Retinal pigment epithelial cell (primary cell): Measurements from ENCODE around the gene E4F1.
A peak's percentile ranks its signal among the peaks of the same experiment; 100 is the strongest.

Experiments used
- DNase-seq: peaks from one replicate; pipeline ENCODE4 v3.0.0-alpha.2; 2010; ENCODE audit warnings: low read depth
- H3K4me3 ChIP-seq: 2 replicates; pipeline ENCODE4 v1.5.1; 2011; ENCODE audit warnings: mild to moderate bottlenecking, low read length, control low read depth, moderate library complexity
- CTCF ChIP-seq: conservative IDR thresholded peaks from 2 replicates; pipeline ENCODE4 v1.5.1; 2011; ENCODE audit warnings: low read depth, low read length, control low read depth, inconsistent platforms

Gene E4F1

GRCh38 chr16:2210386-2211365 is 12.7 kb upstream of the E4F1 start, which contains the start of gene BRICD5:
Gene BRICD5, minus strand, starts transcription at chr16:2210863. Its CDS starts 30 bp downstream, at chr16:2210833.
- H3K4me3 ChIP-seq: no peak within 1 kb of the TSS
- TF ChIP-seq CTCF: no peak
- DNase-seq: no peak

- no peak overlapping the region for H3K4me3 ChIP-seq
- no peak for DNase-seq
- TF ChIP-seq CTCF: no peak
Observed at GRCh38 chr16:2211923-2212347, 11.5 kb upstream of the E4F1 start.

- DNase-seq: no peak
- TF ChIP-seq CTCF: no peak
- peak overlapping the region; percentile 52 for H3K4me3 ChIP-seq
Observed at GRCh38 chr16:2212362-2213324, 10.7 kb upstream of the E4F1 start.

GRCh38 chr16:2213817-2214718 is 9.3 kb upstream of the E4F1 start:
- TF ChIP-seq CTCF: peak; percentile 7
- no peak for DNase-seq
- H3K4me3 ChIP-seq: peak overlapping the region; percentile 52

GRCh38 chr16:2214719-2214968 is 8.7 kb upstream of the E4F1 start, which contains the start of gene PGP:
Gene PGP, minus strand, starts transcription at chr16:2214840. Its CDS starts 63 bp downstream, at chr16:2214777.
- peak within 1 kb of the TSS; percentile 79 for H3K4me3 ChIP-seq
- DNase-seq: no peak
- no peak for TF ChIP-seq CTCF

GRCh38 chr16:2216330-2216729 is 7.1 kb upstream of the E4F1 start:
- no peak for TF ChIP-seq CTCF
- H3K4me3 ChIP-seq: no peak overlapping the region
- DNase-seq: no peak
